A204.1 (cell line): ENCODE data around the gene GRM3.
A peak's percentile ranks its signal among the peaks of the same experiment; 100 is the strongest.

ENCODE experiments used
- FAIRE-seq: peaks from 2 replicates; lab custom pipeline; 2012; peaks lifted over from hg19 to GRCh38; lab: Jason Lieb, UNC

Gene GRM3

DNA sequence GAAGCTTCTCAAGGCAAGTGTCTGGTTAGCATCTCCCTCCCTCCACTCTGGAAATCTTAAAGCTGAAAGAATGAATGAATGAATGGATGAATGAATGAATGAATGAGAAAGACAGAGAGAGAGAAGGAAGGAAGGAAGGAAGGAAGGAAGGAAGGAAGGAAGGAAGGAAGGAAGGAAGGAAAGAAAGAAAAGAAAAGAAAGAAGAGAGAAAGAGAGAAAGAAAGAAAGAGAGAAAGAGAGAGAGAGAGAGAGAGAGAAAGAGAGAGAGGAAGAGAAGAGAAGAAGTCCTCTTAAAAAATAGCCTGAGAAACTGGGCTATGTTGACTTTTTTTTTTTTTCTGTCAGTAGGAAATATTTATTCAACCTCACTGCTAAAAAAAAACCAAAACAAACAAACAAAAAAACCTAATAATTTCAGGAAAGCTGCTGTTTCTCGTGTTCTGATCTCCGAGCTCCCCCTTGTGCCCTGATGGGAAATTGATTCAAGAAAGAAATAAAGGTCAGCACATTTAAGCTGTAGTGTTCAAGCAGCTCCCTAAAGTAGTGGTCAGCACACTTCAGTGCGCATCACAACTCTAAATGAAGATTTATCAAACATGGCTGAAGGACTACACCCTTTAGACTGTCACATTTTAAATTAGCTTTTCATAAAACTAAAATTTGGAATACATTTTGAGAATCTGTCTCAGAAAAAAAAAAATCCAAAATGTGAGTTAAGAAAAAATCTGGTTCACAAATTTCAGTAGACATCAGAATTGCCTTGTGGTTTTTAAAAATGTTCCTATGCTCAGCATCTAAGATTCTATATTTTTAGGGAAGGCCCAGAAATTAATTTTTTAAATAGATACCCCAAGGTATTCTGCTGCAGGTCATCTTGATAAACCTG lies 261.5 kb downstream of the GRM3 start:
- FAIRE-seq, result peak; percentile 43

DNA sequence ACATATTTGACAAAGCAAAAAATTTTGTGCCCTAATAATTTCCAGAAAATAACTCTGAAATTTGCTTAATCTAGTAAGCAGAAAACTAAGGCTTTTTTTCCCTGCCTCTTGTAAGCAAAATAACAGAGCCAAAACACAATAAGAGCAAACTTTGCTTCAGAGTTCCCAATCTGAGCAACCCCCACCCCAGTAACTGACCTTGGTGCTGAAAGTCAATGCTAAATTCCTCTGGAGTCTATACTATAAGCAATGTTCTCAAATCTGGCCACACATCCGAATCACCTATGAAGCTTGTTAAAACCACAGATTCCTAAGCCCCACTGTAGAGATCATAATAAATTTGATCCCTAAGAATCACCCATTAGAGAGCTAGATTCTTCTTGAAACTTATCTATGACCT lies 265.2 kb downstream of the GRM3 start:
- FAIRE-seq, result no peak

DNA sequence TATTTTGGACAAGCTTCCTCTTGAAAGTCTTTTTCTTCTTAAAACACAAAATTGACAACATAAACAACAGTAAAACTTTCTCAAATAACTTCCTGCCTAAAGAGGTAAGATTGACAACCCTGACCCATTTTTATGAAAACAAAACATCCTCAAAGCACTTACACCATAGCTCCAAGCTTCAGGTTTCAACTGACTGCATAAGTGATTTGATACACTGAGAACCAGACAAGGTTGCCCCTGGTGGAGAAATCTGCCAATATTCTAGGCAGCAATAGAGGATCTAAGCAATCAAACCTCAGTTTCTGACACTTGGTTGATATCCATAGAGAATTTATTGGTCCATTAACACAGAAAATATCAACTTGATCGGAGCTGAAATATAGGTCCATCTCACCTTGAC lies 267.9 kb downstream of the GRM3 start:
- no peak for FAIRE-seq

DNA sequence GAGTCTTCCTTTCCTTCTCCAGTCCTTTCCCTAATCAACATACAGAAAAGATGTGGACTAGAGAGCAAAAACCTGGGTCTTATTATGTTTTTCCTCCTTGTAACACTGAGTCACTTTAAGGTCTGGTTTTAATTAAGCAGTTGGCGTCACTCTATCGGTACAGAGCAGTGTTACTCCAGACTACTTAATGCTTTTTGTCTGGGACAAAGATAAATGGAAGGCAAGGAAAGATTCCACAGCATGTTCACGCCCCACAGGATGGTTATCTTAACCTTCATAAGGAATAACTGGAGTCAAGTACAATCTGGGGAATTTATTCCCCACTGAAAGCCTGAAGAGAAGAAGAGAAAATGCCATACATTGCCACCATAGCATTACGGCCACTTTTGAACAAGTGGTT lies 270.0 kb downstream of the GRM3 start:
- FAIRE-seq, result no peak
